Adrenal gland (tissue), 5 donors: Measurements from ENCODE around the gene GRIN3B.

Experiments used
- CTCF ChIP-seq, 6 experiments: fragments of 450-650 bp in 4 of 6; fragments of 200-600 bp in 2 of 6; sonication (generic) in 1 of 6; IDR thresholded peaks; 1 replicate in 5 of 6; 2 replicates in 1 of 6; pipeline versions ENCODE4 v1.5.1 to v1.8.0; 2016 to 2021; ENCODE audit warnings: antibody characterized with exemption in 6 of 6, mild to moderate bottlenecking in 2 of 6, moderate library complexity in 1 of 6
- POLR2A ChIP-seq, 2 donors: fragments of 450-650 bp; IDR thresholded peaks; one replicate each; pipeline ENCODE4 v1.6.1; 2017; ENCODE audit warnings: antibody characterized with exemption in 2 of 2, mild to moderate bottlenecking in 2 of 2, moderate library complexity in 1 of 2
- donor health status: DM: no; HTN: no; CAD: no.

GRCh38 chr19:964761-965694 lies 35.2 kb upstream of the GRIN3B start:
- no peak for TF ChIP-seq CTCF (IDR thresholded peaks at IDR 0.05)
- TF ChIP-seq POLR2A (IDR thresholded peaks at IDR 0.05), result no peak
